NT2/D1 (cell line): ENCODE data around the gene TAGLN.

ENCODE experiments used
- SUZ12 ChIP-seq: IDR thresholded peaks from 2 replicates; pipeline ENCODE4 v1.6.1; 2011; ENCODE audit not compliant: insufficient read length, insufficient read depth; ENCODE audit errors: extremely low read depth
- YY1 ChIP-seq: IDR thresholded peaks from 2 replicates; pipeline ENCODE4 v1.6.1; 2011; ENCODE audit not compliant: insufficient read length, insufficient read depth

DNA sequence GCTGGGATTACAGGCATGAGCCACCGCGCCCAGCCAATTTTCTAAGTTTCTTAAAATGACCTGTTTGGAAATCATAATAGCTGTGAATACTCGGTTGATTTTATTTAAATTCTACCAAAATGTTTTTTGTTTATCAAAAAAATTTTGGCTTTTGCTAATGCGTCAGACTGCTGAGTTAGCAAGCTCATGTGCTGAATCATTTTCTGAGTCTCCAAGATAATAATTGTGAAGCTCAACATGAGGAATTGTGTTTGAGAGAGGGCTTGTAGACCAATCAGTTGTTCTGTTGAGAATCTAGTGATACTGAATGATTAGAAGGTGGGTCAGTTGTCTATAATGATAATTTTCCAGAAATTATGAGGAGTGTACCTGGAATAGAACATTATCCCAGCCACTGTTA is 49.2 kb downstream of the TAGLN start:
- TF ChIP-seq SUZ12 (no peak), YY1 (no peak)
